Measurements from ENCODE around the gene TRAM2. TPM values are rescaled to one million over a fixed set of nuclear protein-coding genes. Genes with fewer than 3 reads are reported as not detected.

TRAM2 gene
- total and polyA plus RNA-seq, 2 of the 13 experiments (the other 11 are each of a cell fraction or from before 2014, with no cell fraction given) = 49.1 to 72.5 TPM

GRCh38 chr6:52566853-52567279 is 10.0 kb downstream of the TRAM2 start (continued):
- TF ChIP-seq EHMT2 (IDR thresholded peaks at IDR 0.05; ENCODE audit: borderline replicate concordance, low read depth, low read length) (0 out of 2 replicates have a peak, but pooled peaks have one; percentile 46), JUND (CRISPR knock-in tag; IDR thresholded peaks at IDR 0.05) (no peak), KAT2B (IDR thresholded peaks at IDR 0.05; ENCODE audit: borderline replicate concordance, low read depth, low read length) (no peak), CEBPG (CRISPR knock-in tag; IDR thresholded peaks at IDR 0.05) (peak; percentile 77), ELF3 (CRISPR knock-in tag; IDR thresholded peaks at IDR 0.05) (no peak), ZNF556 (CRISPR knock-in tag; IDR thresholded peaks at IDR 0.05; ENCODE audit: borderline replicate concordance) (no peak), ASH2L (IDR thresholded peaks at IDR 0.05; ENCODE audit: insufficient read length, low read depth, low read length) (no peak), CSRNP1 (CRISPR knock-in tag; IDR thresholded peaks at IDR 0.05) (no peak), ZNF788 (CRISPR knock-in tag; IDR thresholded peaks at IDR 0.05; ENCODE audit: borderline replicate concordance) (no peak), ISL2 (CRISPR knock-in tag; IDR thresholded peaks at IDR 0.05) (no peak), ZBTB1 (CRISPR knock-in tag; IDR thresholded peaks at IDR 0.05; ENCODE audit: borderline replicate concordance) (no peak), ZNF207 (IDR thresholded peaks at IDR 0.05; ENCODE audit: borderline replicate concordance) (no peak), IRF1 (CRISPR knock-in tag; IDR thresholded peaks at IDR 0.05; ENCODE audit: low read depth) (no peak), ZNF232 (CRISPR knock-in tag; IDR thresholded peaks at IDR 0.05; ENCODE audit: borderline replicate concordance) (no peak), ZNF337 (CRISPR knock-in tag; IDR thresholded peaks at IDR 0.05; ENCODE audit: borderline replicate concordance, low read depth) (no peak), ZNF773 (CRISPR knock-in tag; IDR thresholded peaks at IDR 0.05; ENCODE audit: borderline replicate concordance) (no peak), CEBPZ (IDR thresholded peaks at IDR 0.05; ENCODE audit: low read length) (no peak), MIER3 (CRISPR knock-in tag; IDR thresholded peaks at IDR 0.05; ENCODE audit: borderline replicate concordance) (0 out of 2 replicates have a peak, but pooled peaks have one; percentile 28), ARID4A (CRISPR knock-in tag; IDR thresholded peaks at IDR 0.05; ENCODE audit: borderline replicate concordance) (no peak), ZNF441 (CRISPR knock-in tag; IDR thresholded peaks at IDR 0.05; ENCODE audit: borderline replicate concordance) (peak; percentile 66)

Measured in HepG2 (cell line).